ENCODE data around the gene PPP1R3D.
"Not testable (repeated sequence)": the region's sequence is repeated elsewhere in the genome, so short reads cannot be mapped to it uniquely, and the experiment has no call there.

The PPP1R3D gene, protein sequence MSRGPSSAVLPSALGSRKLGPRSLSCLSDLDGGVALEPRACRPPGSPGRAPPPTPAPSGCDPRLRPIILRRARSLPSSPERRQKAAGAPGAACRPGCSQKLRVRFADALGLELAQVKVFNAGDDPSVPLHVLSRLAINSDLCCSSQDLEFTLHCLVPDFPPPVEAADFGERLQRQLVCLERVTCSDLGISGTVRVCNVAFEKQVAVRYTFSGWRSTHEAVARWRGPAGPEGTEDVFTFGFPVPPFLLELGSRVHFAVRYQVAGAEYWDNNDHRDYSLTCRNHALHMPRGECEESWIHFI

DNA sequence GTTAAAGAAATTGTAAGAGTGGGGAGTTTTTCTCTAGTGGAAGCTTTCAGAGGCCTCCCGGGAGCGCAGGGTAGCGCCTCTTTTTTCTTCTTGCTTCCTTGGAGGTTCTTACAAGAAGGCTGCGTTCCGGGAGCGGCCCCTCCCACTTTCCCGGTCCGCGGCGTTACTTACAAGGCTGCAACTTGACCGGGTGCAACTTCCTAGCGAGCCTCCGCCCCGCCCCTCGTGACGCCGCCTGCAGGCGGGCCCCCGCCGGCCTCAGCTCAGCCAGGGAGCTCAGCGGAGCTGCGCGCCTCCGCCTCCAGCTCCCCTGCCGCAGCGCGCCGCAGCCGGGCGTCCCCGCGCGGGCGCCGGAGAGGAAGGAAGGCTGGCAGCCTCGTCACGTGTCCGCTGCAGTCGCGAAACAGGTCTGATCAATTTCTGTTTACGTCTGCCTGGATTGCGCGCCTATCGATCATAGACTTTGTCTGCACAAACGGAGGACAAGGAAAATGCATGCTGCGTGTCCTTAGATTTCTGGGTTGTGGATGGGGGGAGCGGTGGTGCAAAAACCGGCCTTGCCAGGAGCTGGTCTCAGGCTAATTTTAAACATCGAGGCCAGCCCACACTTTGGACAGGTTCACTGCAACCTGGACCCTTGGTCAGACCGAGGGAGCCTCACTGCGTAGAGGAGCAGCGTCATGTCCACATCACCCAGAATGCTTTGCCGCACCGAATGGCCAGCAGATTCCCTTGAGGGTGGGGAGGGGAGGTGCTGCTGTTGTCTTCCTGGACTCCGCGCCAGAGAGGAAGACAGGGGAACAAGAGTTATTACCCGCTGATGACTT lies at the start of gene PPP1R3D, which contains the start of gene FAM217B:
Gene PPP1R3D, minus strand, starts transcription at position 177 of the 827 bp plus-strand sequence. CDS start 374 bp downstream, outside the sequence.
Gene FAM217B, plus strand, starts transcription at position 261 of the 827 bp plus-strand sequence. CDS start 3,555 bp downstream, outside the sequence.
- peak; percentile 90 for DNase-seq

DNA sequence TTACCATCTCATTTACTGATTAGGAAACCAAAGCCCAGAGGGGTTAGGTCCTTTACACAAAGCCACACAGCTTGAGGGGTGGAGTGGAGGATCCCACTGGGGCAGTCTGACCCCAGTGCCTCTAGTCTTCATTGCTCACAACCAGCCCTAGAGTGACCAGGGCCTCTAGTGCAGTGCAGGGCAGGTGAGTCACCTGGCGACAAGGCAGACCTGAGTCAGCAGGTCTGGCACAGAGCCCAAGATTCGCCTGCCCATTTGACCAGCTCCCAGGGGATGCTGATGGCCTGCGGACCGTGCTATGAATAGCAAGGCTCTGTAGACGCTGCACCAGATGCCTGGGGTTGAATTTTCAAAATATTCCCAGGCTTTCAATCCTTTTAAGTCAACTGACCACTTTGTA lies 48.0 kb upstream of the PPP1R3D start:
- no peak for DNase-seq

DNA sequence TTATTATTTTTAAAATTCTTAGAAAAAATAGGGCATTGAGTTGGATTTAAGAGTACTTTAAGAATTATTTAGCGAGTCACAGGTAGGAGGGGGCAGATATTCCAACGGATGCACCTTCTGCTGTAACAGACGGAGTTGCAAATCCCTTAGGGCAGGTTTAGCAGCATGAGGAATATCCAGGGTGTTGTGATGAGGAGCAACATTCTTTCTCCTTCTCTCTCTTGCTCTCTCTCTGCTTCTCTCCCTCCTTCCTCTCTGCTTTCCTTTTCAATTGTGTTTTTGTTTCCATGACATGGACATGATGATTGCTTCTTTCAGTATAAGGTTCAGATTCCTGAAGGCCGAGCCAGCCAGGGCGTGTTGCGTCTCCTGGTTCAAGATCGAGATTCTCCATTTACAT lies 47.0 kb upstream of the PPP1R3D start:
- DNase-seq, result no peak

DNA sequence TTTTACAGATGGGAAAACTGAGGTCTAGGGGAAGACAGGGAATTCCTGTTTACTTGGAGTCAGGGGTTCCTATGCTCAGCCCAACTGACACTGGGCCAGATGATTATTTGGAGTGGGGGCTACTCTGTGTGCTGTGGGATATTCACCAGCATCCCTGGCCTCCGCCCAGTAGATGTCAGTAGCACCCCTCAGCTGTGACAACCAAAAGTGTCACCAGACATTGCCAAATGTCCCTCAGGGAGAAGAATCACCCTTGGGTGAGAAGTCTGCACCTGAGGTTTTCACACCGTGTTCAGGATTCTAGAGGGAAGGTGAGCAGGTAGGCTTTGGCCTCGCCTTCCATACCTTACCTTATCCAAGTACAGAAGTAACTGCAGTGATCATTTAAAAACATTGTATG lies 45.8 kb upstream of the PPP1R3D start:
- no peak for DNase-seq

DNA sequence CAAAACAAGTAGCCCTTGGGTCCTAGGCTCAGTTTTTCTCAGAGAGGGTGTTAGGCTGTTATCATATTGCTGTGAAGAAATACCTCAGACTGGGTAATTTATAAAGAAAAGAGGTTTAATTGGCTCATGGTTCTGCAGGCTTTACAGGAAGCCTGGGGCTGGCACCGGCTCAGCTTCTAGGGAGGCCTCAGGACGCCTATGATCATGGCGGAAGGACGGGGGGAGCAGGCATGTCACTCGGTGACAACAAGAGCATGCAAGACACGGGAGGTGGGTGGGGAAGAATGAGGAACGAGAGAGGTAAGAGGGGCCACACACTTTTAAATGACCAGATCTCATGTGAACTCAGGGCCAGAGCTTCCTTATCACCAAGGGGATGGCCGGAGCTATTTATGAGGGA lies 45.1 kb upstream of the PPP1R3D start:
- no peak for DNase-seq

DNA sequence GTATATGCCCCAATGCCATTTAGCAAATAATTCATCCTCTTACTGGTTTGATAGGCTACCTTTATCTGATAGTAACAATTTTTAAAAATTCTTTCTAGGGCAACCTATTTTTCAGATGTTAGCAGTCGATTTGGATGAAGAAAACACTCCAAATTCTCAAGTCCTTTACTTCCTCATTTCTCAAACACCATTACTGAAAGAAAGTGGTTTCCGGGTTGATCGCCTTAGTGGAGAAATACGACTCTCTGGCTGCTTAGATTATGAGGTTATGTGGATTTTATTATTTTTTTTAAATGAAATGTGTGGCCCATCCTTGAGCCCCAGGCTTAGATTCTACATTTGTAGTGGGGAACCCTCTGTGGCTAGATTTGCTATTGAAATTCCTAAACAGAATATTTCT lies 44.4 kb upstream of the PPP1R3D start:
- DNase-seq, result no peak

DNA sequence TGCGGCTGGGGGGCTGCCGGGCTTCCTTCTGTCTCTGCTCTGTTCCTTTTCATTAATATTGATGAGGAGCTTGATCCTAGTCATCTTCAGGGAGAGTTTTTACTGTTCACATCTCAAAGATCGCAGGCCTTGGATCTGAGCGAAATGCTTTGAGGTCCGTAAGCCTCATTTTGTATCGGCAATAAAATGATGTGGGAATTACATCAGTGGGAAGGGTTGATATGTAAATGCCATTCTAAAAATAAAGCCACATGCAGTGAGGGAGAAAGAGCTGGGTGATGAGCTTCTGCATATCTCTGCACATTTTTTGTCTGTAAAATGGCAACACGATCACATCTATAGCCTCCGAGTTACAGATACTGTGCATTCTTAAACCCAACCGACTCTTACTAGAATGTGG lies 43.0 kb upstream of the PPP1R3D start:
- no peak for DNase-seq

DNA sequence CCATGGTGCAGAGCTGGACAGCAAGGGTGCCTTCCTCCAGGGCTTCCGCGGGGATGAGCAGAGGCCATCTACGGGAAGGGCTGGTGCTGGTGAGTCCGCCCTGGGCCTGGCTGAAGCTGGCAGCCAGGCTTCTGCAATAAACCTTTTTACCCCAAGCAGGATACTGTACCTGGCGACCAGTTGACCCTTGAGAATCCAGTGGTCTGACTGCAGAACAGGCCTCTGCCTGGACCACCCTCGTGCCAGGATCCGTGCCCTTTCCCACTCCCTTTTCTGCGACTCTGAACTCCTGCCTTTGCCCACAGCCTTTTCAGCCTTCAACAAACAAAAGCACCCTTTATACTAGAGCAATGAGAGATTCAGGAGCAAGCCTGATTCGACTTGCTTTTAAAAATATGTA lies 37.0 kb upstream of the PPP1R3D start:
- no peak for DNase-seq

DNA sequence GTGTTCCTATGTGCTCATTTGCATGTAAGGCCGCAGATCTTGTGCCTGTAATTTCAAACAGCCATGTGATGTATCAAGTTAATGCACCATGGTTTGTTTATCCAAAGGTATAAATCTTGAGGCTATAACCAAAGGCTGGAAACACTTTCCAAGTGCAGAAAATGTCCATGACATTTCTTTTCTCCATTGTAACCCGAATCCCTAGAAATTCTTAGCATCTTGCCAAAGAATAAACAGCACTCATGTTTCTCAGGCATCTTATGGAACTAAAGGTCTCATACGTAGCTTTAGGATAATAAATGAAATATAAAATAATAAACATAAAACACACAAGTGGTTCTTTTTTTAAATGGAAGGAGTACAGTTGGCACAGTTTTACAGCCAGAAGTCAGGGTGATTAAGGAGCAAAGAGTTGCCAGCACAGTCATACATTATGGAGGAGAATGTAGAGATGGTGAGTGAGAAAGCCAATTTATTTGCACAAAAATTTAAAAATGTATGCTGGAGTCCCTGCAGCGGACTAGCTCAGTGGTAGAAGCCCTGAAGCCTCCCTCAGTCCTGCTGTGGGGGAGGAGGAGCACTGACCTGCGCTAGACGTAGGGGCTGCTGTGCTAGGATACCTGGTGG lies 36.2 kb upstream of the PPP1R3D start:
- no peak for DNase-seq

DNA sequence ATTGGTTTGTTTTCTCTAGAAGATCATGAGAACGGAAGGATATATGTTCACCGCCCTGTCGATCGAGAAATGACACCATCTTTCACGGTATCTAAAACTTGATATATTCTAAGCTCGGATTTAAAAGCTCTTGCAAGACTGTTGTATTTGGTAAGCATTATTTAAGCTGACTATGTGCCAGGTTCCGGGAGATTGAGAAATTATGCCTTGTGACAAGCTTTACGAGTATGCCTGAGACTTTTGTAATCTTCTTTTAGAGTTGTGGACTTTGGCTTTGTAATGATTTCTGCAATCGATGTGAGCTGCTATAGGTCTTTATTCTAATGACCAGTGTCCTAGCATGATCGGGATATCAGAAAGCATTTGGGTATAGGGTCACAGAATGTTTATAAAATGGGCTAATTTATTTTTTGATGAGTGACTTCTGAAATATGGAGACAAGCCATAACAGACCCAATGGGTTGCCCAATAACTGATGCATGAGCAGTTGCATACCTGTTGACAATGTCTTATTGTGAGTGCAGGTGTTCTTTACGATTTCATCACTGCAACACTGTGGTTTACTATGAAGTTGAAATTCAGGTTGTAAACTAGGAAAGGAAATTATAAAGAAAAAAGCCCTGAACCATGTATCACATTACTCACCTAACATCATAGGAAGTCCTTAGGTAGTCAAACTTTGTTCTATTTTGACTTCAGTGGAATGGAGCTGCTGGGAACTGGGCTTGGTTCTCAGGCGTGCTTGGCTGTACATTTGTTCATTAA lies 32.1 kb upstream of the PPP1R3D start:
- no peak for DNase-seq

DNA sequence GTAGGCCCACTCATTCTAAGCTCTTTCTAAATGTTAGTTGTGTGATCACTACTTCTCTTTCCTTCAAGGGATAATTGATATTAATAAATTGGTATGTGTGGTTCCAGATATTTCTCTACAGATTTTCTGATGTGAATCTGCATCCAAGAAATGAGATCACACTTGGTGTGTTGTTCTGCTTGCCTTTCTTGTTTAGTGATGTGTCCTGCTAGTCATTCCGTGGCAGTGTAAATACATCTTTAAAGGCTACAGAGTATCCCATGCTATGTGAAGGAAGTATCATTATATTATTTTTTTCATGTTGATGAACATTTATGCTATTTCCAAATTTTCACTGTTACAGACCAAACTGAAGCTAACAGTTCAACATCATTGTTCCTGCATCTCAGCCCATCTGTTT lies 31.3 kb upstream of the PPP1R3D start:
- no peak for DNase-seq

DNA sequence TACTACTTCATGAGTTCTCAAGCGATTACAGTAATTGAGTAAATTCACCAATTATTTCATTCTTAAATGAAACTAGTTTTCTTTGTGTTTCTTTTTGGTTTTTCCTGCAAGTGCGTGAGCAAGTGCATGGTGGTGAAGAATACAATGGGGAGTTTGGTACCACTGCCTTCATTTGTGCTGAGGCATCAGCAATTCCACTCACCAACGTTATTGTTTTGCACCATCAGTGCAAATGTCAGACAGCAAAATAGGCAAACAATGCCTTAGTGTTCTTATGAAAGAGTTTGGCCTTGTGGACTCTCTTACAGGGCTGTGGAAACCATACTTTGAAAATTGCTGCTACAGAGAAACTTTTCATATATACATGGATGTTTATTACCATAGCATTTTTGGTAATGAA lies 26.3 kb upstream of the PPP1R3D start:
- DNase-seq, result no peak

DNA sequence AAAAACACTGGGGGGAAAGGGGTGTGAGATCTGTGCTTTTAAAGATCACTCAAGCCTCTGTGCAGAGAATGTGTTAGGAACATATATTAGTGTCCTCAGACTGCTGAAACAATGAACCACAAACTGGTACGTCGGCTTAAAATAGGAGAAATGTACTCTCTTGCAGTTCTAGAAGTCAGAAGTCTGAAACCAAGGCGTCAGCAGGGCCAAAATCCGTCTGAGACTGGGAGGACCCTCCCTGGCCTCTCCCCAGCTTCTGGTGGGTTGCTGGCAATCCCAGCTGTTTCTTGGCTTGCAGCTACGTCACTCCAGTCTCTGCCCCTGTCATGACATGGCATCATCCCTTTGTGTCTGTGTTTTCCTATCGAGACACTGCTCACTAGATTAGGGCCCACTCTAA lies 22.1 kb upstream of the PPP1R3D start:
- DNase-seq, result no peak

DNA sequence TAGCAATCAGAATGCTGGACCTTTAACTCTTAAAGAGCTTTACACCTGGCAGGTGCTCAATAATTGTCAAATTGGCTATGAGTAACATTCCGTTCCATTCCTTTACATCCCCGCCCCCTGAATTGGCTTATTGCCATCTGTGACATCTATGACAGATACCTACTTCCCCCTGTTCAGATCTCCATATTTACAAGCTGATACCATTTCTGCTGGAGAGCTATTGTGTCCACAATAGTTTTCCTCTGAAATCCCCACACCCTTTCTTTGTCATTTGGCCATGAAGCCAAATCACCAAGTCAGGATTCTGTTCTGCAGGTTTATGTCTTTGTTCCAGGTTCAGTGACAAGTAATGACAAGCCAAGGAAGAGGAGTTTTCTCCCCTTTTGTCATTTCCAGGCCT lies 21.3 kb upstream of the PPP1R3D start:
- DNase-seq, result no peak

DNA sequence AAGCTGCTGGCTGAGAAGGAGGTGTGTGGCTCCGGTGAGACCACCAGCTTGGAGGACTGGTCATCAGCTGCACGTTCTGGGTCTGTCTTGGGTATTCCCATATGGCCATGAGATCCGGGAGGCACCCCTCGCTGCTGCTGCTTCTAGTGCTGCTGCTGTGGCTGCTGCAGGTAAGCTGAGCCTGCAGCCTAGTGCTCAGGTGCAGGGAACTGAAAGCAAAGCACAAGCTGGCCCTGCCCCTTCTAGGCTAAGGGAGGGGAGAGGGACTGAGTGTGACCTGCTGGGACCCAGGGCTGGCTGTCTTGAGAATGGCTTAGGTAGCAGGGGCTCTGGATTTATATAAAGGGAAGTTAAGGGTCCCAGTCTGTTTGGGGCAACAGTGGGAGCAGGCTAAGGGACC lies 18.5 kb upstream of the PPP1R3D start:
- no peak for DNase-seq

DNA sequence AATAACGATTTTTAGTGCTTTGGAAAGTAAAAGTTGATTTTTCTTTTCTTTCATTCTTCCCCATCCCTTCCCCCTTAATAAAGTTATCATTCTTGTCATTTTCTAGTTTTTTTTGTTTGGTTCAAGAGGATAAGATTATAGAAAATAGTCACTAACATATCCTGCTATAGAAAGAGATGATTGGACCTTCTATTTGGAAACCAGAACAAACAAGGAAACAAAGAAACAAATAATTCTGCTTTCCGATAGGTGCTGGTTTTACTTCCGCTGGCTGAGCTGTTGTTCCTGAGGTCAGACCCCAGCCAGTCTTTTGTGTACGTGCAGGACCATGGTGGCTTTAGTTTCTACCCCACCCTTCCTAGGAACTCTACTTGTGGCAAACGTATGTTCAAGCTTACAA lies 18.0 kb upstream of the PPP1R3D start, which contains the start of gene CDH26:
Gene CDH26, plus strand, starts transcription at position 301 of the 400 bp plus-strand sequence. CDS start 304 bp downstream, outside the sequence.
- no peak for DNase-seq

DNA sequence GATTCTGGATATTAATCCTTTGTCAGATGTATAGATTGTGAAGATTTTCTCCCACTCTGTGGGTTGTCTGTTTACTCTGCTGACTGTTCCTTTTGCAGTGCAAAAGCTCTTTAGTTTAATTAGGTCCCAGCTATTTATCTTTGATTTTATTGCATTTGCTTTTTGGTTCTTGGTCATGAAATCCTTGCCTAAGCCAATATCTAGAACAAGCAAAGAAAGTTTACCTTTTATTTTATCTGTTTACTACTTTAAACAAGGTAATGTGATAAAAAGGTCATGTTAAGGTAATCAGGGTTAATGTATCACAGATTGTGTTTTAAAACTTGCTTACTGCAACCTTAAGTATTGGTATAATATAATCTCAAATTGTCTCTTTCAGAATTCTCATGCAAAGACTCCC lies 17.5 kb upstream of the PPP1R3D start:
- not testable (repeated sequence) for DNase-seq

DNA sequence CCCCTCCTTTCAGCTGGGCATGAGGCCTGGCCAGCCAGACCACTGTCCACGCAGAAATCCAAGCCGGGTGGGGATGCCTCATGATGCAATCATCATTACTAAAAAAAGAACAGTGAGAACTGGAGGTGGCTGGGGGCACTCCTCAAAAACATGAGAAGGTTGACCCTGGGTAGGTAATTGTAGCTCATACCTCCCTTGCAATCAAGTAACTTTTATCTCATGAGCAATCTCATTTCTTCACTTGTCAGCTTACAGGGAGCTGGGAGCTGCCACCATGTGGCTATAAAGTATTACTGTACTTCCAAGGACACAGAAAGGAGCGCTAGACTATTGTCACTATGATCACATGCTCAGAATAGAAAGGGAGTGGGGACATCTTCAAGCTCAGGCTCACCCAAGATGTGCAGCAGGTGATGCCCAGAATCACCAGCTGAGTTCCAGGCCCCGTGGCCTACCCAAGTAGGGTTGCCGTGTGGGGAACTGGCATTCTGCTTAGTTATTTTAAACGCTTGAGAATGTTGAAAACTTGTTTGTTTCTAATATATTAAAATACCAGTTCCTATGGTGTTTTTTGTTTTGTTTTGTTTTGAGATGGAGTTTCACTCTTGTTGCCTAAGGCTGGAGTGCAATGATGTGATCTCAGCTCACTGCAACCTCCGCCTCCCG lies 15.2 kb upstream of the PPP1R3D start:
- DNase-seq, result no peak

DNA sequence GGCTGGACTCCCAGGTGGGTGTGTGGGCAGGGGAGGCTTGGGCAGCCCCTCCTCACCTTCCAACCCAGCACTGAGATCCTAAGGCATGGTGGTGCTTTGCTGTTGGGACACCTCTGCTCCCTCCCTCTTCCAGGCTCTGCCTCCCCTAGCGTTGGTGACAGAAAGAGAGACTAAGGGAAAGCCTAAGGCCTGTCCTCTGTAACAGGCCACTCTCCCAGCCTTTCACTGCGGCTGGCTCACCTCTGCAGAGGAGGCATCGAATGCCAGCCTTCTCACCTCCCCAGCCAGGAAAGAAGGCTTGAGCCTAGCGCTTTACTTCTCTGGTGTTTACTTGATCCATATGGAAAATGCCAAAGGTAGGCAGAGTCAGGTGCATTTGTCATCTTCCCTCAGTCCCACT lies 14.6 kb upstream of the PPP1R3D start:
- DNase-seq, result no peak

DNA sequence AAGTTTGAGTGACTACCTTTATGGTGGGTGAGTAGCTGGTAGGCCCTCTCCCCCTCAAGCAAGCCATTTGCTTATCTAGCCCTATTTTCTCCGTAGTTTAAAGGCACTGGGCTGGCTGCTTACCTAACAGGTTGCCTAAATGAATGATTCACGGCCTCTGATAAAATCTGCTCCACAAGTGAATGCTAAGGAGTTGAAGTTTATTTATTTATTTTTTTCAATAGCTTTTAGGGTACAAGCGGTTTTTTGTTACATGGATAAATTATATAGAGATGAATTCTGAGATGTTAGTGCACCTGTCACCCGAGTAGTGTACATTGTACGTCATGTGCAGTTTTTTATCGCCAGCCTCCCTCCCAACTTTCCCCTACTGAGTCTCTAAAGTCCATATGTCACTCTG lies 9.8 kb upstream of the PPP1R3D start:
- DNase-seq, result no peak

DNA sequence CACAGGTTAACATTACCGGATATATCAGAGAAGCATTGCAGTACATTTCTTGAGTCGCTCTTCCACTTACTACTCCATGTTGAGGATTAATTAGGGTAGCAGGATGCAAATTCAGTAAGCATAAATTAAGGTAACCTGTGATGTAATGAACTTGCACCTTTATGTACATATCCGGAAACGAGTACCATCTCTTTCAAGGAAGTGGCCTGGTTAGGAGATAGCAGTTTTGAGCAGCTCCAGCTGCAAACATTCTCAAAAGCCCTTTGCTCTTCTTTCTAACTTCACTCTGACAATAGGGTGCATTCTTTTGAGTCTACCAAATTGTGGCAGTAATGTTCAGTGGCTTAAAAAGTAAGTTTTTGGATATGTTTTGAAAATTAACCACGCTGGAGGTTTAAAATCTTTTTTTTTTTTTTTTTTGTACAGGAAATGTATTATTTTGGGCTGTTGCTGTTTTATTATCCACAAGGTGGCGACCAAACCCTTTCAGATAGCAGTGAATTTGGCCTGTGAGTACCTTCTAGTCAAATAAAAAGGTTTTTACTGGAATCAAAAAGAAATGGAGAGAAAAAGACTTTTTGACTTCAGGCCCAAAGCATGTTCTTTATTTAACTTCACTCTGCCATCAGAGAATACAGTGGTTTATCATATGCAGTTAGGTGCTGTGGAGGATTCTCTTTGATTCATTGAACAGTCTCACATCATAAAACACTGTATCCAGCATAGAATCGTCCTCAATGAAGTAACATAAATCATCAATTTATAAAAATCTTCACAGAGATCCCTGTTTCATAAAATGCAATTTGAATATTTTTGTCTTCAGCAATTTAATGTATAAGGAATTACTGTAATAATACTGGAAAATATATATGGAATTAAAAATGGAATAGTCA lies 9.0 kb upstream of the PPP1R3D start:
- DNase-seq, result peak; percentile 25

Measured in stimulated activated CD4-positive, alpha-beta T cell treated with anti-CD3 and anti-CD28 coated beads, Interleukin-4, amount 100 ng/mL, for 24 hours (primary cell).